KMS-11 (cell line): ENCODE measurements around the gene DENND11.

Experiments
- H2AFZ ChIP-seq: fragments of 200-600 bp; sonication (generic); 2 replicates; pipeline ENCODE4 v1.6.1; 2016; ENCODE audit warnings: antibody characterized with exemption, mixed run types, low read depth
- H3K27ac ChIP-seq: fragments of 200-600 bp; sonication (generic); 2 replicates; pipeline ENCODE4 v1.6.1; 2016; ENCODE audit warnings: mild to moderate bottlenecking, mixed run types
- H3K27me3 ChIP-seq: fragments of 200-600 bp; sonication (generic); 2 replicates; pipeline ENCODE4 v1.6.1; 2017; ENCODE audit warnings: mild to moderate bottlenecking, low read depth, mixed run types, moderate library complexity; ENCODE audit not compliant: insufficient read depth
- H3K36me3 ChIP-seq: fragments of 200-600 bp; sonication (generic); 2 replicates; pipeline ENCODE4 v1.6.1; 2017; ENCODE audit warnings: mild to moderate bottlenecking, mixed run types; ENCODE audit not compliant: insufficient read depth
- H3K4me1 ChIP-seq: fragments of 200-600 bp; sonication (generic); 2 replicates; pipeline ENCODE4 v1.6.1; 2016; ENCODE audit warnings: mild to moderate bottlenecking, low read depth, mixed run types; ENCODE audit not compliant: poor library complexity, severe bottlenecking
- H3K4me2 ChIP-seq: fragments of 200-600 bp; sonication (generic); 2 replicates; pipeline ENCODE4 v1.7.0; 2016; ENCODE audit warnings: mild to moderate bottlenecking, mixed run types
- H3K4me3 ChIP-seq: fragments of 200-600 bp; sonication (generic); IDR thresholded peaks from 2 replicates; pipeline ENCODE4 v1.6.1; 2017; ENCODE audit warnings: low read depth, low read length, mixed read lengths; ENCODE audit not compliant: insufficient read depth
- H3K79me2 ChIP-seq: fragments of 200-600 bp; sonication (generic); 2 replicates; pipeline ENCODE4 v1.6.1; 2016; ENCODE audit warnings: low read depth, mixed run types; ENCODE audit not compliant: insufficient read depth
- H3K9ac ChIP-seq: fragments of 200-600 bp; sonication (generic); 2 replicates; pipeline ENCODE4 v1.6.1; 2016; ENCODE audit warnings: mild to moderate bottlenecking, mixed run types
- H4K20me1 ChIP-seq: fragments of 200-600 bp; sonication (generic); 2 replicates; pipeline ENCODE4 v1.6.1; 2016; ENCODE audit warnings: mild to moderate bottlenecking, mixed run types; ENCODE audit not compliant: insufficient read depth
- CTCF ChIP-seq: fragments of 200-600 bp; sonication (generic); conservative IDR thresholded peaks from 2 replicates; pipeline ENCODE4 v1.6.1; 2017; ENCODE audit warnings: low read depth, mild to moderate bottlenecking, antibody characterized with exemption, low read length, moderate library complexity, mixed read lengths

The DENND11 gene

GRCh38 chr7:141666071-141666470 lies 35.9 kb downstream of the DENND11 start:
- H3K4me1 ChIP-seq, result peaks cover 6% of the 10 kb centered on the region
- no peak for TF ChIP-seq CTCF
- no peak overlapping the region for H3K4me2 ChIP-seq
- H3K9ac ChIP-seq, result no peak overlapping the region
- no peaks in the 10 kb centered on the region for H3K27me3 ChIP-seq
- no peaks in the 10 kb centered on the region for H3K79me2 ChIP-seq
- H3K36me3 ChIP-seq, result no peaks in the 10 kb centered on the region
- H3K4me3 ChIP-seq, result no peak overlapping the region
- no peaks in the 10 kb centered on the region for H4K20me1 ChIP-seq
- no peak overlapping the region for H2AFZ ChIP-seq
- H3K27ac ChIP-seq, result no peak overlapping the region

GRCh38 chr7:141665208-141666035 lies 36.5 kb downstream of the DENND11 start:
- Histone ChIP-seq H3K9ac (no peak overlapping the region), H2AFZ (no peak overlapping the region), H3K27me3 (no peaks in the 10 kb centered on the region), H3K4me1 (peaks cover 8% of the 10 kb centered on the region), H3K4me3 (no peak overlapping the region), H3K36me3 (no peaks in the 10 kb centered on the region), H4K20me1 (no peaks in the 10 kb centered on the region), H3K79me2 (no peaks in the 10 kb centered on the region), H3K4me2 (no peak overlapping the region), H3K27ac (no peak overlapping the region)
- TF ChIP-seq CTCF, result no peak

GRCh38 chr7:141664450-141664849 lies 37.5 kb downstream of the DENND11 start:
- no peak overlapping the region for H3K9ac ChIP-seq
- H4K20me1 ChIP-seq, result no peaks in the 10 kb centered on the region
- H2AFZ ChIP-seq, result no peak overlapping the region
- H3K27ac ChIP-seq, result no peak overlapping the region
- H3K4me1 ChIP-seq, result peaks cover 15% of the 10 kb centered on the region
- H3K79me2 ChIP-seq, result no peaks in the 10 kb centered on the region
- no peak for TF ChIP-seq CTCF
- no peak overlapping the region for H3K4me3 ChIP-seq
- no peaks in the 10 kb centered on the region for H3K36me3 ChIP-seq
- H3K4me2 ChIP-seq, result no peak overlapping the region
- H3K27me3 ChIP-seq, result no peaks in the 10 kb centered on the region

GRCh38 chr7:141663081-141663849 lies 38.7 kb downstream of the DENND11 start:
- no peaks in the 10 kb centered on the region for H4K20me1 ChIP-seq
- H3K27me3 ChIP-seq, result no peaks in the 10 kb centered on the region
- no peaks in the 10 kb centered on the region for H3K79me2 ChIP-seq
- TF ChIP-seq CTCF, result no peak
- H3K4me2 ChIP-seq, result no peak overlapping the region
- no peaks in the 10 kb centered on the region for H3K36me3 ChIP-seq
- H3K4me3 ChIP-seq, result no peak overlapping the region
- no peak overlapping the region for H2AFZ ChIP-seq
- H3K27ac ChIP-seq, result no peak overlapping the region
- H3K9ac ChIP-seq, result no peak overlapping the region
- peaks cover 15% of the 10 kb centered on the region for H3K4me1 ChIP-seq
